ENCODE measurements around the gene RAB4B. TPM values are rescaled to one million over a fixed set of nuclear protein-coding genes. Genes with fewer than 3 reads are reported as not detected.
A peak's percentile ranks its signal among the peaks of the same experiment; 100 is the strongest.
"Not testable (repeated sequence)": the region's sequence is repeated elsewhere in the genome, so short reads cannot be mapped to it uniquely, and the experiment has no call there.

RAB4B gene
- total and polyA plus RNA-seq, 12 donors = 11.0 to 62.5 (median 14.5) TPM

GRCh38 chr19:40783711-40784110, 5.7 kb downstream of the RAB4B start:
- Histone ChIP-seq H3K27ac (no peak overlapping the region), H3K27me3 (no peaks in the 10 kb centered on the region), H3K9me3 (no peaks in the 10 kb centered on the region), H3K4me3 (no peak overlapping the region), H3K36me3 (peaks cover 0 to 58% (median 0%) of the 10 kb centered on the region in 9 donors), H3K4me1 (peaks cover 4 to 11% (median 6%) of the 10 kb centered on the region in 9 donors)
- ATAC-seq (no peak), DNase-seq (no peak)
- intact Hi-C loops (cut with DNase I) = no loop called here
- 95 to 98% methylated on average over 14 of the region's 14 CpGs for WGBS, 2 donors
- TF ChIP-seq CTCF (IDR thresholded peaks at IDR 0.05) = no peak

- WGBS, 2 donors = 93 to 98% methylated on average over 2 of the region's 2 CpGs
- DNase-seq; intact Hi-C loops (cut with DNase I): not testable (repeated sequence)
Measured at GRCh38 chr19:40784146-40784545, 6.1 kb downstream of the RAB4B start.

GRCh38 chr19:40785526-40785925, 7.5 kb downstream of the RAB4B start:
- intact Hi-C loops (cut with DNase I) = no loop called here
- ATAC-seq (no peak), DNase-seq (no peak)
- TF ChIP-seq CTCF (IDR thresholded peaks at IDR 0.05) = no peak
- no peaks in the 10 kb centered on the region for H3K27me3 ChIP-seq
- H3K4me3 ChIP-seq = no peak overlapping the region
- H3K4me1 ChIP-seq = no peaks in the 10 kb centered on the region
- no peaks in the 10 kb centered on the region for H3K9me3 ChIP-seq
- 60 to 64% methylated on average over 1 of the region's 1 CpG for WGBS, 2 donors
- no peak overlapping the region for H3K27ac ChIP-seq
- peaks cover 0 to 68% (median 0%) of the 10 kb centered on the region in 9 donors for H3K36me3 ChIP-seq

More at GRCh38 chr19:40784146-40784545, 6.1 kb downstream of the RAB4B start:
- not testable (repeated sequence) for H3K27me3 ChIP-seq, H3K27ac ChIP-seq, ATAC-seq, H3K9me3 ChIP-seq, H3K4me1 ChIP-seq, H3K4me3 ChIP-seq
- H3K36me3 ChIP-seq = peaks cover 0 to 62% (median 0%) of the 10 kb centered on the region in 9 donors

- H3K27me3 ChIP-seq = no peaks in the 10 kb centered on the region
- peaks cover 0 to 74% (median 0%) of the 10 kb centered on the region in 9 donors for H3K36me3 ChIP-seq
- DNase-seq (no peak), ATAC-seq (peak in 1 of 8 donors; percentile 46)
- H3K27ac ChIP-seq = no peak overlapping the region
- no peaks in the 10 kb centered on the region for H3K4me1 ChIP-seq
- intact Hi-C loops (cut with DNase I) = no loop called here
- 92 to 95% methylated on average over 25 of the region's 25 CpGs for WGBS, 2 donors
- no peak for TF ChIP-seq CTCF (IDR thresholded peaks at IDR 0.05)
- no peak overlapping the region for H3K4me3 ChIP-seq
- H3K9me3 ChIP-seq = no peaks in the 10 kb centered on the region
Measured at GRCh38 chr19:40786060-40787037, 8.3 kb downstream of the RAB4B start.

Measured in heart right ventricle (tissue), 16 donors.